NB4 (cell line): ENCODE measurements around the gene GPATCH2L.

ENCODE experiments used
- POLR2A ChIP-seq: IDR thresholded peaks from 2 replicates; pipeline ENCODE4 v1.6.1; 2011; ENCODE audit warnings: mild to moderate bottlenecking; ENCODE audit not compliant: insufficient read length; ENCODE audit errors: extremely low read depth
- TF ChIP-seq, protein P1 (sequence below): IDR thresholded peaks from one replicate; pipeline ENCODE4 v1.5.1; 2012; ENCODE audit warnings: low read depth, low read length

DNA sequence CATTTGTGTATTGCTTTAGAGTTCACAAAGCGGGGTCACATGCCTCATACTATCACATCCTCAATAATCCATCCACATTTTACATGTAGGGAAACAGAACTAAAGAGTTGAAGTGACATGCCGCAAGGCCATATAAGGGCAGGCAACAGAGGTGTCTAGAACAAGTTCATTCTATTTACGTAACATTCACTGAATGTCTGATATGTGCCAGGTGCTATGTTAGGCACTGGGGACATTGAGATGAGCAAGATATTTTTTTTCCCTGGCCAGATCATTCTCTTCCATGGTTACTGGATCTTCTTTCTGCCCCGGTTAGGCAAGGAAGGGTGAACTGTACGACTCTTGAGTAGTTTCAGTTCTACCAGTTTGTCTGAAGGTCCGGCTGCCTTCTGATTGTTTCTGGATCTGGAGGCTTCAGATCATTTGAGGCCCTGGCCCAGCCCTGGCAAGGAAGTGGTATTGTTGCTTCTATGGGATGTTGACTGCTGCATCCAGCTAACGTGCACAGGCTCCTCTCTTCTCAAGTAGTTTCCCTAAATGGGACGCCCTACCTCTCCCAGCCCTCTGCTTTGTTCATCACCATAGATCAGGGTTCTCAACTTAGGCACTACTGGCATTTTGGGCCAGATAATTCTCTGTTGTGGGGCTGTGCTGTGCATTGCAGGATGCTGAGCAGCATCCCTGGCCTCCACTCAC lies 12.1 kb downstream of the GPATCH2L start:
- TF ChIP-seq POLR2A, result no peak
- TF ChIP-seq, protein P1, sequence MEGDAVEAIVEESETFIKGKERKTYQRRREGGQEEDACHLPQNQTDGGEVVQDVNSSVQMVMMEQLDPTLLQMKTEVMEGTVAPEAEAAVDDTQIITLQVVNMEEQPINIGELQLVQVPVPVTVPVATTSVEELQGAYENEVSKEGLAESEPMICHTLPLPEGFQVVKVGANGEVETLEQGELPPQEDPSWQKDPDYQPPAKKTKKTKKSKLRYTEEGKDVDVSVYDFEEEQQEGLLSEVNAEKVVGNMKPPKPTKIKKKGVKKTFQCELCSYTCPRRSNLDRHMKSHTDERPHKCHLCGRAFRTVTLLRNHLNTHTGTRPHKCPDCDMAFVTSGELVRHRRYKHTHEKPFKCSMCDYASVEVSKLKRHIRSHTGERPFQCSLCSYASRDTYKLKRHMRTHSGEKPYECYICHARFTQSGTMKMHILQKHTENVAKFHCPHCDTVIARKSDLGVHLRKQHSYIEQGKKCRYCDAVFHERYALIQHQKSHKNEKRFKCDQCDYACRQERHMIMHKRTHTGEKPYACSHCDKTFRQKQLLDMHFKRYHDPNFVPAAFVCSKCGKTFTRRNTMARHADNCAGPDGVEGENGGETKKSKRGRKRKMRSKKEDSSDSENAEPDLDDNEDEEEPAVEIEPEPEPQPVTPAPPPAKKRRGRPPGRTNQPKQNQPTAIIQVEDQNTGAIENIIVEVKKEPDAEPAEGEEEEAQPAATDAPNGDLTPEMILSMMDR, result no peak
